8988T (cell line): ENCODE data around the gene CELSR1.
"Not testable (repeated sequence)": the region's sequence is repeated elsewhere in the genome, so short reads cannot be mapped to it uniquely, and the experiment has no call there.

Source experiments
- DNase-seq: peaks from one replicate; pipeline ENCODE4 v3.0.0; 2011

The CELSR1 gene

DNA sequence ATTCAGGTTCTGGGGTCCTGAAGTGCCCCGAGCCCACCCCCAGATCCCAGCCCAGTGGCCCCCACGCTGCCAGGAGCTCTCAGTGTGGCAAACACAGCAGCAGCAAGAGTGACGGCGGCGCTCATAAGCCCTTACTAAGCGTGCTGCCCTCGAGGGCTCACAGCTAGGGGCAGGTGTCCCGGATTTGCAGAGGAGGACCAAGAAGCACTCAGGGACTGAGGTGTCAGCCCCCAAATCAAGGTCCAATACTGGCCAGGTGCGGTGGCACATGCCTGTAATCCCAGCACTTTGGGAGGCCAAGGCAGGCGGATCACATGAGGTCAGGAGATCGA, 25.4 kb downstream of the CELSR1 start:
- DNase-seq = no peak

DNA sequence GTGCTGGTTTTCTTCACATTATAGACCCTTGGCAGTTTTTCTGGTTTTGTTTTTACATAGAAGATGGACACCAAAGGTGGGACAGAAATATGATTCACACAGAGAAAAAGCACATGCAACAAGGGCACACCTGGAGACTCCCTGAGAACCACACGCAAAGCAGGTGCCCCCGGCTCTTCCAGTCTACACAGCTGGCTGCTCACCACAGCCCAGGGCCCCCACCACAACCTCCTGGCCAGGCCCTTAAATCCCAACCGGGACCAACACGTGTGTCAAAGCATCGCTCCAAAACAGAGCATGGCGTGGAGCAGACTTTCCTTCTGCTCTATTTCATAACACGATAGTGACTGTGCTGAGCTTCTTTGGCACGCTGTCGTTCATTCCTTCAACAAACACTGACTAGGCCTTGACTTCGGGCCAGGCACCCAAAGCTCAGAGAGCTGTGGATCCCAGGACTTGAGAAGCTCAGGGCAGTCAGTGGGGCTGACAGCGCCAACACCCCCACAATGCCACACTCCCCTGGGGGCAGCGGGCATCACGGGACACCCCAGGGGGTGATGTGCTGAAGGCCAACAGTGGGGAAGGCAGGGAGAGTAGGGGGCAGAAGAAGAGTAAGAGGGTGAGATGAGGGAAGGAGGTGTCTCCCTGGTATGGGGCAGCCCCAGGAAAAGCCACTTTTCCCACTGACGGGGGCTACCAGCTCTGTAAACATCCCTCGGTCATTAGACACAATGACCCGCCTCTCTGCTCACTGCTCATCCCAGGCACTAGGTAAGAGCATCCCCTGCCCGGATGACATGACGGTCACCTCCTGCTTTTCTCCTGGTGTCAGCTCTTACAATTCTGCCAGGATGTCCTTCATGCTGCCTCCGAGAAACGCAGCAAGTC, 26.0 kb downstream of the CELSR1 start:
- no peak for DNase-seq

DNA sequence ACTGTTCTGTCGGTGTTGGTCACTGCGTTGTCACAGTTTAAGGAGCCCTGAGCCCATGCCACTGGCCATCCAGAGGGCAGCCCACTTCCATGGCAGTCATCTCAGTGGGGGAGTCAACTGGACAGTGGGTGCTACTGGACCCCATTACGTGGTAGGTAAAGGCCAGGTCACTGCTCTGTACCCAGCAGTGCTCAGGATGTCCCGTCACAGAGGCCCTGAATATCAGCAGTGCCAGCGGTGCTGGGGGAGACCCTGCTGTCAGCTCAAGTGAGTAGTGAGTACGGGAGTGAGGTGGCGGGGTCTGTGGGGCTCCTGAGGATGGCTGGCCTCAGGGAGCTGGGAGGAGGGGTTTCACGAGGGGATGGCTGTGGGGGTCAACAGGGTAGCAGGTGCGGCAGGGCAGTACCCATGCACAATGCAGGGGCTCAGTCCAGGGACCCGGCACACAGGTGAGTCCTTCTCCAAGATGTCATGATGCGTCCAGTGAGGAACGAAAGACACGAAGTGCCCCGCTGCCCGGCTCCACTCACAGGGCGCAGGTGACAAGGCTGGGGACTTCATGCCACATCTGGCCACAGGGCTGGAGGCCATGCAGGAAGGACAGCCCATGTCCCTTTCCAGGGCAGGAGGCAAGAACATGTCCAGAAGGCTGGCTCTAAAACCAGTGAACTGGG, 27.9 kb downstream of the CELSR1 start:
- DNase-seq = no peak

DNA sequence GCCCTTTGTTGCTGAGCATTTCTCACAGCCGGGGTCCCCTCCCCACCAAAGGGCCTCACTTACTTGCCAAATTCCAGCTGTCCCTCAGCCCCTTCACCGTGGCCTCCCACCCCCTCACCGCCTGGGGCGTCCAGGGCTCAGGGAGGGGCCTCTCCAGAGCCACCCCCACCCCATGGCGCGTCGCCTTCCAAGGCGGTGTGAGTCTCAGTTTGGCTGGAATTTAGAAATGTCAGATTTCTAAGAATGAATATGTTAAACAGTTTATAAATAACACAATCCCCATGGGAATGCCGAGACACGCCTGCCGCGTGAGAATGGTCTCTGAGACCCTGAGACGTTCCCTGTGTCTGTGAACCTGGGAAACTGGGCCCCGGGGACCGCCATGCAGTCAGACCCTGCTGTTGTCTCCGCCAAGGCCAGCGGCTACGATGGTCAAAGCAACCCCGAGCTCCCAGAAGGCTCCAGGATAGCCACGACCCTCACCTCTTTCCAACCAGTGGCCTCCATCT, 28.9 kb downstream of the CELSR1 start:
- no peak for DNase-seq

DNA sequence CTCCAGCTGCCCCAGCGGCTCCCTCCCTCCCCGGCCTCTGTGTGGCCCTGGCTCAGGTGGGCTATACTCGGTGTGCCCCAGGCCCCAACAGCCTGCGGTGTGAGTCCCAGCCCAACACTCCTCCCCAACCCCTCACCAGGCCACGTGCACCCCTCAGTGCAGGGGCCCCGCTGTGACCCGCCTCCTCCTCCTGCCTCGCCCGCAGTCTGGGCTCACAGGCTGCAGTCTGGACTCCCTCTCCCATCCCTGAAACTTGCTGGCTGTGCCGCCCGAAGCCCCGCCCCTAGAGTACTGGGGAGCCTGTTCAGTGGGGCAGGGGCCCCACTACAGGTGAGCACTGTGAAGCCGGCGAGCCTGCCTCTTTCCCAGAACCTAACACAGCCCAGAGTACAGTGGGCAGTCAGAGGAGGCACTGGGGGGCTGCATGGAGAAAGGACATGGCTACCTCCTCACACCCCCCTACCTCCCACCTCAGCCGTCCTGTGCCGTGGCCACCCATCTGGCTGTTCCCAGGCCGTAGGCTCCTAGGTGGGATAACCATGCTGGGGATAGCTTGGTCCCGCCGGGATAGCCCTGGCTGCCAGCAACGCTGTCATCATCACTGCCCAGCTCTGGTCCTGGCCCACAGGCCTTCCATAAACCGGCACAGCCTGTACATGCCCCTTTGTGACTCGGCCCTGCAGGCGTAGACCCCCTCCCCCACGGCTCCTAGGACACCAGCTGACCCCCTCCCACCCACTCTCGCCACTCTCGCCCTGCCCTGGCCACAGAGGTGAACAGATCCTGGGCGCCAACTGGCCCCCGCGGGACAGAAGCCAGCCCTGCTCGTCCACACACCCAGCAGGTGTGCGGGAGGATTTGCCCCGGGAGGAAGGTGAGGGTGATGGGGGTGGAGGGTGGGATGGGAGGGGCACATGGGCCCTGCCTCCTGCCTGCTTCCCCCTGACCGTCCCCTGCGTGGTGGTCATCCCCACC, 29.7 kb downstream of the CELSR1 start:
- no peak for DNase-seq

DNA sequence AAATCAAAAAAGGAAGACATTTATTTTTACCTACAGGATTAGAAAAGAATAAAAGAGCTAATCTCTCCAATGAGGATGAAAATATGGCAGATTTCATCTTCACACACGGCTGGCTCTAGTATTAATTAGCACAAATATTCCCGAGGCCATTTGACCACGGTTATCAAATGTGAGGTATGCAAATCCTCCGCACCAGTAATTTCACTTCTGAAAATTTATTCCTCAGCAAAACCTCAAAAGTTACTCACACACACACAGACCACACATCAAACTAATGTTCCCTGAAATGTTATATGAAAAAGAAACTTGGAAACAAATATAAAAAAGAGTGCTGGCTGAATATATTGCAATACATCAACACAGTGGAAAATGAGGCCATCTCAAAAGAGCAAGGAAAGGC, 32.8 kb downstream of the CELSR1 start:
- no peak for DNase-seq

DNA sequence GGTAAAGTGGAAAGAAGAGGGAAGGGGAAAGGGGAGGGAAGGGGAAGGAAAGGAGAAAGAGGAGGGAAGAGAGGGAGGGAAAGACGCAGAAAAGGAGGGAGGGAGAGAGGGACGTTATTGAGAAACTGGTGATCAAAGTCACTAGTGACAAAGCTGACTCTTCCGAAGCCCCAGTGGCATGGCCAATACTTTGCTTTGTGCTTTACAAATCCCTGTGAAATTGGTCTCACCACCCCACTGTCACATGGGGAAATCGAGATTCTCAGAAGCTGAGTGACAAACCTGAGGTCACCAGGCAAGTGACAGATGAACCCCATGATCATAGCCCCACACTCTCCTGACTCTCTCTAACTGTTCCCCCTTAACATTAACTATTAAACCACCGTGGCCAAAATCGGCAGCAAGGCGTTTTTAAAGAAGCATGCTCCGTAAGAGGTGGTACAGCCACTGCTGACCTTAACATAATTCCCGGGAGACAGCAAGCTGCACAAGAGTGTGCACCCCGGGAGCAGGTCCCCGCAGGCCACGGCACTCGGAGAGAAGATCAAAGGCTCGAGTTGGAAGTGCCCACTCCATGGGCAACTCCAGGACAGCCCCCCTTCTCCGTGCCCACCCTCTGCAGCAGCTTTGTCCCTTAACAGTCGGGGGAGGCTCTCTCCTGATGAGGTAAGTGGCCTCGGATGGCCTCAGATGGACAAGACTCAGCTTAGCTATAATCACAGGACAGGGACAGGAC, 34.8 kb downstream of the CELSR1 start:
- no peak for DNase-seq

DNA sequence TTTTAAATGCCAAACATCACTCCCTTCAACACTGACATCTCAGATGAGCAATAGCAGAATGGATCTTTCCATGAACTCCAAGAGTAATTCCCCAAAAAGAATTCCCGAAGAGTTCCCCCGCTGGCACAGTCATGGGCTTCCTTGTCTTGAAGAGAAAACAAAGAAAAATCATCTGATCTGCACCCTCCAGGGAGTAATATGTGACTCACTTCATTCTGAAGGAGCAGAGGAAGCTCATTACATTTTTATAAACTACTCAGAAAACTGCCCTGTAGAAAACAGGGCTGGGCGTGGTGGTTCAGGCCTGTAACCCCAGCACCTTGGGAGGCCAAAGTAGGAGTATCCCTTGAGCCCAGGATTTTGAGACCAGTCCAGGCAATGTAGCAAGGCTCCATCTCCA, 35.7 kb downstream of the CELSR1 start:
- DNase-seq = no peak

DNA sequence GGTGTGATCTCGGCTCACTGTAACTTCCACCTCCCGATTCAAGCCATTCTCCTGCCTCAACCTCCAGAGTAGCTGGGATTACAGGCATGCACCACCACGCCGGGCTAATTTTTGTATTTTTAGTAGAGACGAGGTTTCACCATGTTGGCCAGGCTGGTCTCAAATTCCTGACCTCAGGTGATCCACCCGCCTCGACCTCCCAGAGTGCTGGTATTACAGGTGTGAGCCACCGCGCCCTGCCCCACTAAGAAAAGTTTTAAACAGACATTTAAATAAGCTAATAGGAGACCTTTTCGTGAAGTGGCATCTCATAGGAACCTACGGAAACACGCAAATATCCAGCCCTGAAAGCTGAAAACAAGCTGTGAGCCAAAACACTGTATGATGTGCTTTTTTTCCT, 36.2 kb downstream of the CELSR1 start:
- not testable (repeated sequence) for DNase-seq

DNA sequence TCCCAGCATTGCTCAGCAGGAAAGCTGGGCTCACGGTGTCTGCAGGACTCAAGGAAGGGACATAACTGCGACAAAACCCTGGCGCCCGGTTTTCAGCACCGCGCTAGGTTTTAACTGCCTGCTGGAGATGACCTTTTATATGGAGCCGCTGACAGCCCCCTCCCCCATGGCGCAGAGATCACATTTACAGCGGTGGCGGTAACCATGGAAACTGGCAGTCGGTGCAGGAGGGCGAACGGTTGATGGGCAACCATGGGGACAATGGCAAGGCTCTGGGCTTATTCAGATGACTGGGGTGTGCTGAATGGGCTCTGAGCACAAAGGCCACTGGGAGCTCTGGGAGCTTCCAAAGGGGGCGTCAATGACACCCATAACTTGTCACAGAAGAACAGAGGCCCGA, 37.2 kb downstream of the CELSR1 start:
- no peak for DNase-seq

DNA sequence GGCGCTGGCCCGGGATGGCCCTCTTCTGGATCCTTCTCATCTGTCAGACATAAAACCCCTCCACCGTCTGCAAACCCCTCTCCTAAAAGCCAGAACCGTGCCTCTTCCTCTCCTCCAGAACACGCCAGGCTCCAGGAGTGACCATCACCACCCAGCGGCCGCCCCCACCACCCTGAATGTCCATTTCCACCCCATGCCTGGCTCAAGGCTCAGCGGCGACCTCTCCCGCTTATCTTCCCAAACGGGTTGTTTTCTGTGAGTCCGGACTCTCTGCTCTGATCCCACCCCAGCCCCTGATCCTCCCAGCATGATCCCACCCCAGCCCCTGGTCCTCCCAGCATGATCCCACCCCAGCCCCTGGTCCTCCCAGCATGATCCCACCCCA, 37.6 kb downstream of the CELSR1 start:
- no peak for DNase-seq

DNA sequence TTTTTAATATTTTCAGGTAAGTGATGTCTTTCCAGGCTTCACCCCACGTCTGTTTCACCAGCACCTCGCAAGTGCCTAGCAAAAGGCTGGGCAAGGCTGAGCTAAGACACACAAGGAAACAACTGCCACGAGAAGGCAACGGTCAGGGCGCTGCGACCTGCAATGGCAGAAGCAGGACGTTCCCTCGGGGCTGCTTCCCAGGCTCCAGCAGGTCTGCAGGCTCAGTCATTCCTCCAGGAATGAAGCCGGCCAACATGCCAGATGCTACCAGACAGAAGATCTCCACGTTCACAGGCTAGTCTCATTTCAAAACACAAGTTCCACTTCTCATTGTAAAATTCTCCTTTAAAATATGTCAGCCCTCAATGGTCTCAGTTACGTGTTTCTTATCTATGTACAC, 45.5 kb downstream of the CELSR1 start:
- no peak for DNase-seq

DNA sequence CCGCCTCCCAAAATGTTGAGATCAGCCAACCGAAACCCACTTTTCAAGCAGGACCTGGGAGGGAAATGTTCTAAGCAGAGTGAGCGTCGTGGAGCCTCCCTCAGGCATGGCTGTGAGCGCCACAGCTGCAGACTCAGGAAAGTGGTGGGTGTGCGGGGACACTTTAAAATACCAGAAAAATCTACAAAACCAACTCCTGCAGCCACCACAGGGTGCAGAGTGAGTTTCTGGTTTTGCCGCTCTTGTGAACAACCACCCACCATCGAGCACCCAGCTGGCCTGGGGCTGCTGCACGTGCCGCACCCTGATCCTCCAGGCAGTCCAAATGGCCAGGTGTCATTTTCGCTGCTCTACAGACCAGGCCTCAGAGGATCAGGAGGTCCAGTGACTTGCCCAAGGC, 46.9 kb downstream of the CELSR1 start:
- no peak for DNase-seq

DNA sequence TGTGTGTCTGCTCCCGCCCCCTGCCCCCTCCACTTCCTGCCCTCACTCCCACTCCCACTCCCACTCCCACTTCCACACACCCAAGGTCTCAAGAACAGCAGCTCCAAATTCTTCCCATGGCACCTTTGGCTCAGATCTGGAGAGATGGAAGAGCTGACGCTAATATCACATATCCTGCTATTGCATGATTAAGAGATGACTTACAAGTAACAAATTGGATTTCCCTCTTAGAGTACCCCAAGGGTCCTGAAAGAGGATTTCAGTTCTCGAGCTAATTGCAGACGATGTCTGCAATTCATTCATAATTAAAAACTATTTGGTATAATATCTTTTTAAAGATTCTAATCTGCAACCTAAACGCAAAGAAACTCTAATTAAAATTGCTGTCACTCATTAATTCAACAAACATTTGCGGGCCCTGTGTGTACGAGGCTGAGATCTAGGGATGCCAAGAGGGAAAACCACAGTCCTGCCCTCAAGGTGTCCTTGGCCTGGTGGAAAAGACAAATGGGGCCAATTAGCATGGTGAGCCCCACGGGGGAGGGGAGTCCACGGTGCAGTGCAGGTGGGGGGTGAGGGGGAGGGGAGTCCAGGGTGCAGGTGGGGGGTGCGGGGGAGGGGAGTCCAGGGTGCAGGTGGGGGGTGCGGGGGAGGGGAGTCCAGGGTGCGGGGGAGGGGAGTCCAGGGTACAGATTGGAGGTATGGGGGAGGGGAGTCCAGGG, 50.3 kb downstream of the CELSR1 start:
- DNase-seq = no peak

DNA sequence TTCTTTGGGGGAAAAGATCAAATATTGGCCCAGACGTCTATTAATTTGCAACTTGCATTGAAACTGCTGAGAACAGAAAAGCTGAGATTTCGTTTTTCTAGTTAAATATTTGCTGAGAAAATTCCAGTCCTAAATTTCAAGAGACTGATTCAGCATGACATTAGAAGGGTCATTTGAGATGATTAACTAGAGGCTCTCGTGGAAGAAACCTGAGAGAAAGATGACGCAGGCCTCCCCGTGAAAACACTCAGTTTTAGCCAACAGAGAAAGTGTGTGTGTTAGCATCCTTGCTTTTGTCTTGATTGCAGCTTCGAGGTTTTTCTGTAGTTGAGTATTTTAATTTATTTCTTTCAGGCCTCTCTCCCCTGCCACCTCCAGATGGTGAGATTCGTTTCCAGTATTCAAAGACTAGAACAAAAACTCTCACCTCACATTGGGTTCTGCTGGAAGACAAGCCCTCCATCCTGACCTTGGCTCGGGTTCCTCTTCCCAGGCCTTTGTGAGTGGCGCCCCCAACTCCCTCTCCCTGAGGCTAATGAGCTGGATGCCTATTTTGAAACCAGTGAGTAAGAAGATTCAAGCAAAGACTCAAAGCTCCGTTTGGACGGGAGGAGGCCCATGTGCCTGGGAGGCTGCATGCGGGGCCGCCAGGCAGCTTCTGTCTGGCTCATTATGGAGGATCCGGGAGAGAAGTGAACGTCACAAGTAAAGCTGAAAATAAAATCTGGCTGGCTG, 52.4 kb downstream of the CELSR1 start:
- no peak for DNase-seq

DNA sequence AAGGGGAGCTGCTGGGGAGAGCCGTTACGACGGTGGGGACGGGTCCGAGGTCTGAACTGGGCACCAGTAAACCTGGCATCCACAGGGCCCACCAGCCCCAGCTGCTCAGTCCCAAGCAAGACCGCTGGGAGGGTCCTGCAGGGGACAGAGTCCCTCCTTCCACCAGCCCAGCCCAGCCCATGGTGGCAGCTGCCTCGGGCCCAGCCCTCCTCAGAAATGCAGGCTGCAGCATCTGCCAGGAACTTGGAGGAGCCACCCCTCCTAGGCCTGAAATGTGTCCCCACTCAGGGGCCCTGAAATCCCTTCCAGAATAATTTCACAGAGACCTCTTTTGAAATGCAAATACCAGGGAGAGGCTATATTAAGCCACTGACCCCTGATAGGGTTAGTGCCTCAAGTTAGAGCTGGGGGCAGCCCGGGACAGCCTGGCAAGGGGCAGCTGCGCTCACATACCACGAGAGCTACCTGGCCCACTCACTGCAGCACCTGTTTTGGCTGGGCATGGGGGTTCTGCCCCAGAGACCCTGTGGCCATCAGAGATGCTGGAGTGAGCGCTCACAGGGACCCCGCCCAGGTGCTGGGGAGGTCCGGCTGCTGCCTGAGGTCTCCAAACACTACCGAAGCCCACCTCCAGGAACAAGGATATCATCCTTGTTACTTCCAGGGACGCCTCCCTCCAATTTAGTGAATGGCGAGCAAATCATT, 53.1 kb downstream of the CELSR1 start:
- no peak for DNase-seq

DNA sequence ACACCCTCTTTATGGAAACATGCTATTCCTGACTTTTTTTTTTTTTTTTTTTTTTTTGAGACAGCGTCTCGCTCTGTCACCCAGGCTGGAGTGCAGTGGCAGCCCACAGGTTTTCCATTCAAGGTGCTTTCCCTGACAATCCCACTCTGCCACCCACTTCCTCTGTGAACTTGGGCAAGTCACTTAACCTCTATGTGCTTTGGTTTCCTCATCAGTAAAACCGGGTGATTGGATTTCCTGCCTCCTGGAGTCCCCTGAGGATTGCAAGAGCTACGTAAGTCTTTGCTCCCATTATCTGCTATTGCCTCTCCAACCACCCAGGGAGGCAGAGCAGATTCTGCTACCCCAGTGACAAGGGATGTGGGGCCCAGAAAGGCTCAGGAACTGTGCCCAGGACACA, 54.1 kb downstream of the CELSR1 start:
- DNase-seq = no peak

DNA sequence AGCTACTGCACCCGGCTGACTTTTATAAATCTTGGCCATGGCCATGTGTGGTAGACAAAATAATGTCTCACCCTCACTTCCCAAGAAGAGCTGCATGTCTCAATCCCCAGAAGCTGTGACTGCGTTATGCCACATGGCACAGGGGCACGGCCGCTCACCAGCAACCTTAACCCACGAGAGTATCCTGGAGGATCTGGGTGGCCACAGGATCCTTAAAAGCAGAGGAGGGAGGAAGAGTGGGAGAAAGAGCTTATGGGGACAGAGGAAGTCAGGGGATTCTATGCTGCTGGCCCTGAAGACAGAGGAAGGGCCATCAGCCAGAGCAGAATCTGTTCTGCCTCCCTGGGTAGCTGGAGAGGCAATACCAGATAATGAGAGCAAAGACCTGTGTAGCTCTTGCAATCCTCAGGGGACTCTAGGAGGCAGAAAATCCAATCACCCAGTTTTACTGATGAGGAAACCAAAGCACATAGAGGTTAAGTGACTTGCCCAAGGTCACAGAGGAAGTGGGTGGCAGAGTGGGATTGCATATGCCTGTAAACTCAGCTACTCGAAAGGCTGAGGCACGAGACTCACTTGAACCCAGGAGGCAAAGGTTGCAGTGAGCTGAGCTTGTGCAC, 55.3 kb downstream of the CELSR1 start:
- no peak for DNase-seq

DNA sequence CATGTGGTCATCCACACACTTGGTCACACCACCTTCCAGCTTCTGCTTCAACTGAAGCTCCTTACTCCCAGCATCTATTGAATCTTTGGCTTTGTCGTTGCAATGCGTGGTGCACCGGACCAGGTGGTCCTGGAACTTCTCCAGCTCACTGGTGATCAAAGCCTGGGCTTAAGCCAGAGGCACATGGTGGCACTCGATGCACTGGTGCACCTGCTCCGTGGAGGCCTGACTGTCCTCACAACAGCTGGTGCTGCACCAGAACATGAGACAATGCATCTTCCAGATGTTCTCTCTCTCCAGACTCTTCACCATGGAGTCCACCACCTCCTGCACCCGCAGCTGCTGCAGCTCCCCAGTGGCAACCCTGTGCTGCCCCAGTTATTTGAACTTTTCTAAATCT, 56.0 kb downstream of the CELSR1 start:
- no peak for DNase-seq

DNA sequence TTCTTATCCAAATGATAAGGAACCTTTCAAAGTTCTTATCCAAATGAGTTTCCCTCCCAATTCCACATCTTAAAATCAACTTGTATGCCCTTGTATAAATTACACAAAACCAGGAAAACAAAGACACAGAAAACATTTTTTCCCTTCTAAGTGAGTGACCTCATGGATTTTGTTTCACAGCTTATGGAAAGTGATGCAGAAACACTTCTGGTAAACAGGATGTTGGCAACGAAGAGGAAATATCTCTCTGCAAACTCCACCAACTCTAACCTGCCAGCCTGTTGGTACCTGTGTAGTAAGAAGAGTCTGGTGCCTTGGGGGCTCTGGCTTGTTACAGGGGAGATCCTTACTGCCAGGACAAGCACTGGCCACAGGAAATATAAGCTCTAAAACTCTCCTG, 57.0 kb downstream of the CELSR1 start:
- DNase-seq = no peak
